SKM-1 (cell line): ENCODE results near the gene APCDD1L.
"Not testable (repeated sequence)": the region's sequence is repeated elsewhere in the genome, so short reads cannot be mapped to it uniquely, and the experiment has no call there.

ENCODE experiments used
- DNase-seq: peaks from one replicate; lab custom pipeline; 2025; ENCODE audit not compliant: unreplicated experiment; lab: John Stamatoyannopoulos, UW

The APCDD1L gene

DNA sequence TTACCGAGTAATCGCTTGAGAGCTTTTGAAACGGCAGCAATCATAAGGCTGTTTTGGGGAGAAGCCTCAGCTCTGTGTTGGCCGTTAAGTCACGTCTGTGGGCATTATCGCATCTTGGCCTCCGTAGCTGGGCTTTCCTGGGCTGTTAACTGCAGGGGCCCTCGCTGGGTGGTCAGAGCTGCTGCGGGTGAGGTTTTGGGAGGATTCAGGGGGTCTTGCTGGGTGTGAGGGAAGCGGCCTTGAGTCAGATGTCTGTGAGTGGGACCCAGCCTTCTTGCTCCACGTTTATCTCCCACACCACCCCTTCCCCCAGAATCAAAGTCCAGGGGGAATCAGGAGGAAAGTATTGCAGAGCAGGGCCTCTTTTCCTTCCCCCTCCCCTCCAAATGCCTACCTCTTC is 3.2 kb upstream of the APCDD1L start:
- DNase-seq, result no peak

DNA sequence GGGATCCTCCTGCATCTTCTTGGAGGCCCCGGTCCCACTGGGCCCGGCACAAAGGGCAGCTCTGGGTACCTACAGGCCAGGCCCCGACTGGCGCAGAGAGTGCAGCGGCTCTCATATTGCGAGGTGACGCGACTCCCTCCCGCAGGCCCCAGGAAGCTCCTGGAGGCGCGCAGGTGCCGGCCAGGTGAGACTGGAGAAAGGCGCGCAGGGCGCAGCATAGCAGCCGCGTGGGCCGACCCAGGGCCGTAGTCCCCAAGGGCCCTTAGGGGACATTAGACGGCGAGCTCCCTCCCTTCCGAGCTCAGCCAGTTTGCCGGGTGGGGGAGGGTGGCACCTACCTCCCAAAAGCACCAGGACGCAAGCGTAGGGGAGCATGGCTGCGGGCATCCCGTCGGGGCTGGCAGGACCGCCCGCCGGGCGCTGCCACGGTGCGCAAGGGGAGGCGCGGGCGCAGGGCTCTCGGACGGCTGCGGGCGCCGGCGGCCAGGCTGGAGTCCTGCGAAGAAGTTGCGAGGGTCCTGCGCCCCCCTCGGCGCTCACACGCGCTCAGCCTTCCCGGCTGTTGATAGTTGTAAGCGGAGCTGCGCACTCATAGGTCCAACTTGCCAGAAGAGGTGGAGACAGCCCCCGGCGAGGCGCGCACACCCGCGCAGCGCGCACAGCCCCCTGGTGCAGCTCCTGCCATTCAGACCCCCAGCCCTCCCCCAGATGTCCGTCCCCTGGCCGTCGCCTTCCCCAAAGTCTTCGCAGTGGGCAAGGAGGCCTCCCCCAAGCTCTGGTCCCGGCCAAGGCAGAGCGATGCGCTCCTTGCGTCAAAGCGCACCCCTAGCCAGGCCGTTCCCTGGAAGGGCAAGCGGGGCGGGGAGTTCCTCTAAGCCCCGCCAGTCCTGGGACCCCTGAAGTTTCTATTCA is 622 bp downstream of the APCDD1L start:
- no peak for DNase-seq

DNA sequence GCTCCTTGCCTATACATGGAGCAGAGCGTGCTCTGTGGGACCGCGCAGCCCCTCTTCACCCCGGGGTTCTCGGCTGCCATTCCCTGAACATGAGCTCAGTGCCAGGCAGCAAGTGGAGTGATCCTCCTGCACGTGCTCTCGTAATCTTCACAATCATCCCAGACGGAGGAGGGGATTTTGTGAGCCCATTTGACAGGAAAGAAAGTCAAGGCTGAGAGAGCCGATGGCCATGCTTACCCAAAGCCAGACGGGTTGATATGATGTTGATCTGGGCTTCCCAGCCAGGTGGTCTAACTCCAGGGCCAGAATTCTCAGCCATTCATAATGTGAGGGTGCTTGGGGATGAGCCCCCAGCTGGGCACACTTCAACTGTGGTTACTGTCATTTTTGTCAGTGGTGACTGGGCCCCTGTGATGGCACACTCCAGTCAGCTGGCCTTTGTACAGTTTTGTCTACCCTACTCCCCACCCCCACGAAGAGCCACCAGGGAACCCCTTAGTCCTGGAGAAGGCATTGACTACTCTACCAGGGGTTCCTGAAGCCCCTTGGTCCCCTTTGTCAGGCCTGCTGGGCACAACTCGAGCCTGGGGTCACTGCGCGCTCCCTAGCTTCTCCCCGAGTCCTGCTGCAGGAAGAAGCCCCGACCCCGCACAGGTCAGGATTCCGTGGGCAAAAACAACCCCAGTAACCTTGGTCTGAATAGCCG is 1.5 kb downstream of the APCDD1L start:
- no peak for DNase-seq

DNA sequence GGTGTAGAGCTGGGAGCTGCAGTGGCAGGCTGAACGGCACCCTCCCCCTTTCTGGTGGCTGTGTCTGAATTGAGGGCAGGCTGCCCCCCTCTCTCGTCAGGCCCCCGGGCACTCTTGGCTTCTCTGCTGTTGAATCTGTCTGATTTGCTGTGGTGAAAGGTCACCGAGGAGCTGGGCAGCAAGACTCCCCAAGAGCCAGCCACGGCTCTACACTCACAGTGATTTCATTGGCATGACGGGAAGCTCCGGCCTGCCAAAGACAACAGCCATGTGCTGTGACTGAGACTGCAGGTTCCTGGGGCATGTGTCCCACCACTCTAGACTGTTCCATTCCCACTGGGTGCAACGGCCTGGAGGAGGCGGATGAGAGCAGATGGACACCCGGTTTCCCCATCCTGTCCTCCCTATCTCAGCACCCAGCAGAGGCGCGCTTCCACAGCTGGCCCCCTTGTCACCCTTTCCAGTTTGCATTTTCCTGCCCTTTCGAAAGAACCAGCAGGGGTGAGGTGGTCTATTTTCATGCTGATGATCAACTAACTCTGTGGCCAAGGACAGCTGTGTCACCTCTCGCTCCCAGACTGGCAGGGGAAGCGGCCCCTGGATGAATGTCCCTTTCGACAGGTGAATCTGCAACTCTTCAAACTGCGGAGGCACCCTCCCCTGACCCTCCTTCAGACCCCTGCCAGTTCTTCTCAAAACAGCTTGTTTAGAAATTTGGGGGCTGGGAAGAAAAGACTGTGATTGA is 2.2 kb downstream of the APCDD1L start:
- no peak for DNase-seq

DNA sequence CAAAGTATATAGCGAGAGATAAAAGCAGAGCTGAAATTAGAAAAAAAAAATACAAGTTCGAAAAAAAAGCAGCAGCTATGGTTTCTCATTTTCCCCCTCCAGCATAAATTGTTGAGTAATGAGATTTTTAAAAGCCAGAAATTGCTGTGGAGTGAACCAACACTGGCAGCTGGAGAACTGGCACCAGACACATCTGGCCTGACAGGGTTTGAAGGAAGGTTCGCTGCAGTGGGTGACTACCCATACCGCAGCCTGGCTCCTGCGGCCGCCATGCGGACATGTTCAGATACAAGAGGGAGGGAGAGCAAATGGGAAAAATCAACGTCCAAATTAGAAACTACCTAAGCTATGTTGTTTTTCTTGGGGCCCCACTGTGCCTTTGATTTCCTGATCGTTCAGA is 3.3 kb downstream of the APCDD1L start:
- DNase-seq, result no peak

DNA sequence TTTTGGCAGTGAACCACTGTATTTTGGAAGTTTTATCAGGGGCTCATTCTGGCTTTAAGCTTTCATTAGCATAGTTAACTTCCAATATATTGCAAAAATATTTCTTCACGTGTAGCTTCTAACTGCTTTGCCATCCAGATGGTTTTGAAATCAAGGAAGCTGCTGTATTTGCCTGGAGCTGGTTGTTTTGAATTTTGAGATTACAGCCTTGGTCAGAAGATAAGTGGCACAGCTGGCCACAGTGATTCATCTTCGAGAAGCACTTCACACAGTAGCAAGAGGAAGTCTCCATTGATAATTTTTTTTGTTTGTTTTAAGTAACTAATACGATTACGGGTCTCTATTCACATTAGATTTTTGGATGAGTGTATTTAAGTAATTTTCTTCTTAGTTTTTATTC is 3.8 kb downstream of the APCDD1L start:
- DNase-seq, result no peak

DNA sequence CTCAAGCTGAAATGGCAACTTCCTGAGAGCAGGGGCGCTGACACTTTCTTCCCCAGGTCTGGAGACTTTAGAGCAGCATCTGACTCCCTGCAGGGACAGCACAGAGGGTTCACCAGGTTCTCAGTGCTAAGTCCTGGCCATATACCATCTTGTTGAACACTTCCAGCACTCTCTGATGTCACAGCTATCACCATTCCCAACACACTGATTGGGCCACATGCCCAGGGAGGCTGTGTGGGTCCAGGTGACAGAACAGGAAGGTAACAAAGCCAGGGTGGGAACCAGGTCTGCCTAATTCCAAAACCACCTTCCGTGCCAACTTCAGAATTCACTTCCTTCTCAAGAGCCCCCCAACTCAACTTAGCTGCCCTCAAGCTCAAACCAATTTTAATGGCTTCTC is 4.3 kb downstream of the APCDD1L start:
- no peak for DNase-seq

DNA sequence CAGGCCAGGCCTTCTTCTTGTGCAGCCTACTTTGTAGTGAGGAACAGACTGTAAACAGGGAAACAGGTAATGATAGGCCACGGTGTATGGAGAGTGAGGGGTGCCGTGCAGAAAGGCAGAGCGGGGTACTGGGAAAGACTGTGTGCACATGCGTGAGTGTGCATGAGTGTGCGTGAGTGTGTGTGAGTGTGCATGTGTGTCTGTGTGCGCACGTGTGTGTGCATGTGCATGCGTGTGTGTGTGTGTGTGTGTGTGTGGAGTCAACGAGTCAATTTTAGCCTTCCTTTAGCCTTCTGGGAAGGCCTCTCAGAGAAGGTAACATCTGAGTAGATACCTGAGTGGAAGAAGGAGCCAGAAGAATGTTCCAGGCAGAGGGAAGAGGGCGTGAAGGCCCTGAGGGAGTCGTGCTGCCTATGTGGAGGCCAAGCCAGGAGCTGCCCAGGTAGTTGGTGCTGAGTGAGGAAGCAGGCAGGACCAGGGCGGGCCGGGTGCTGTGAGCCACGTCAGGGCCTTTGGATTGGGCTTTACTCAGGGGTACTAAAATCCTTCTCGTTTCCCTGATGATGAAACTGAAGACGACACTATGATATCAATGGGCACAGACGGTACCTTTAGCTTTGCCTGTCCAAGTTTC is 6.3 kb downstream of the APCDD1L start:
- no peak for DNase-seq

DNA sequence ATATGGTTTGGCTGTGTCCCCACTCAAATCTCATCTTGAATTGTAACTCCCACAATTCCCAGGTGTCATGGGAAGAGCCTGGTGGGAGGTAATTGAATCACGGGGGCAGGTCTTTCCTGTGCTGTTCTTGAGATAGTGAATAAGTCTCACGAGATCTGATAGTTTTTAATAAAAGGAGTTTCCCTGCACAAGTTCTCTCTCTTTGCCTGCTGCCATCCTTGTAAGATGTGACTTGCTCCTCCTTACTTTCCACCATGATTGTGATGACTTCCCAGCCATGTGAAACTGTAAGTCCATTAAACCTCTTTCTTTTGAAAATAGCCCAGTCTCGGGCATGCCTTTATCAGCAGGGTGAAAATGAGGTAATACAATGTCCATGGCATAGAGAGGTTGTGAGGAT is 8.2 kb downstream of the APCDD1L start:
- DNase-seq, result not testable (repeated sequence)

DNA sequence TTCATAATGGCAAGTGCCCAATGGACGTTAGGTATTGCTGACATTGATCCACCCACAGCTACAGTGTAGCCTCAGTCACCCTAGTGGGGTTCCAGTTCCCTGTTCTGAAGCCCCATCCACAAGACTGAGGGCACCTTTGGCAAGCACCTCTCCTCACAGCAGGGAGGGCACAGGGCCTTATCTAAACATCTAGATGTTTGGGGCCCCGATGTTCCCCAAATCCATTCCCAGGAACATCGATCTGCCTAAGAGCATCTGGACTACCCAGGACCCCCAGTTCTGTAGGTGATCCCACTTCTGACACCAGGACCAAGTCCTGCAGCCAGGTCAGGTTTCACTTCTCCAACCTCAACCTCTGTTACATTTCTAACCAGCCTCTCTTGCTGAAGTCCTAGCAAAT is 10.6 kb downstream of the APCDD1L start:
- no peak for DNase-seq

DNA sequence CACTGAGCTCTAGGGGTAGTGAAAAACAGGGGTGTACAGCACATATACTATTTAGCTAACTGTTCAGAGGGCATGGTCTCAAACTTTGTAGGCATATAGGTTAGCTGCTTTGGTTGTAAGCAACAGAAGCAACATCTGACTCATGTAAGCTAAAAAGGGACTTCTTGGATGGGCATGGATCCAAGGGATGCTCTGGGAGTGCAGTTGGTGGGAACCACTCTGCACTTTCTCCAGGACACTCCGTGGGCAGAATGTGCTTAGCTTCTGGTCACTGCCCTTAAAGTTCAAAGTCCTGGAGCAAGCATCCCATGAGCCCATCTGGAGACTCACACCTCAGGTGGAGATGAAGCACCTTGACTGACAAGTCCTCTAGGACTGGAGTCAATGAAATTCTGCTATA is 11.5 kb downstream of the APCDD1L start:
- no peak for DNase-seq

DNA sequence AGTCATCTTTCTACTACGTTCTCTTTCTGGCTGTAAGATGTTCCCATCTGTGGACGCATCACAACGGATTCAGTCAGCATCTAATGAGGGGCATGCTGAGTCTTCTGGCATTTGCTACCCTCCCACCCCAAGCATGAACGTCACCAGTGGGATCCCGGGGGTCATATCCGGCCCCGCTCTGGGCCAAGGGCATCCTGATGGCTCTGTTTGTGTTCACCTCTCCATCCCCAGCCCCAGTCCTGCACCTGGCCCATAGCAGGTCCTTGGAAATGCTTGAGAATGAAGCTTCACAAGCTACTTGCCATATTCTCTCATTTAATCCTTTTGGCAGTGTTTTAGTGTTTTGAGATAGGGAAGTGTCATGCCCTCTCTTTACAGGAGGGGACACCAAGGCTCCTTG is 14.9 kb downstream of the APCDD1L start:
- DNase-seq, result no peak

DNA sequence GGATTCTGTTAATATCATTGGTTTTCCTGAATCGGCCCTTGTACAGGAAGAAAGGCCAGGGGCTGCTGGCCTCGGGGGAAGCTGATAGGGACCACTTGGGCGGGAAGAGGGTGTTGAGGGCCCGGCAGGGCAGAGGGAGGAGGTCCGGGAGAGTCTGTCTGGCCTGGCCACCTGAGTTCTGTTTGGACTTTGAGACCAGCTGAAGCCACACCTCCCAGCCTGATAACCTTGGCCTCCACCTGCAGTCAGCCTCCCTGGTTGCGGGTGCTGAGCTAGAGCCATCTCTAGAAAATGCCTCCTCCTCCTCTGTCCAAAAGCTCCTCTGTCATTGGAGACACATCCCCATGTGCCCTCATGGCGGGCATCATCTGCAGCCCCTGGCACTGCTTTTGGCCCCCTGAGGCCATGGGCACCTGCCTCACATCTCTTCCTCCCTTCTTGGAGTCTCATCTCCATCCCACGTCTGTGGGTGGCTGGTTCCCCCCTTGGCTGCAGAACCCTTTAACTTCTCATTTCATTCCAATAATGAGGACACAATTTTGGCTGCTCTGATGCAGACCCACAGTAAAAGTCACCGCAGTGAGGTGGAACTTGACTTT is 16.6 kb downstream of the APCDD1L start:
- DNase-seq, result no peak

DNA sequence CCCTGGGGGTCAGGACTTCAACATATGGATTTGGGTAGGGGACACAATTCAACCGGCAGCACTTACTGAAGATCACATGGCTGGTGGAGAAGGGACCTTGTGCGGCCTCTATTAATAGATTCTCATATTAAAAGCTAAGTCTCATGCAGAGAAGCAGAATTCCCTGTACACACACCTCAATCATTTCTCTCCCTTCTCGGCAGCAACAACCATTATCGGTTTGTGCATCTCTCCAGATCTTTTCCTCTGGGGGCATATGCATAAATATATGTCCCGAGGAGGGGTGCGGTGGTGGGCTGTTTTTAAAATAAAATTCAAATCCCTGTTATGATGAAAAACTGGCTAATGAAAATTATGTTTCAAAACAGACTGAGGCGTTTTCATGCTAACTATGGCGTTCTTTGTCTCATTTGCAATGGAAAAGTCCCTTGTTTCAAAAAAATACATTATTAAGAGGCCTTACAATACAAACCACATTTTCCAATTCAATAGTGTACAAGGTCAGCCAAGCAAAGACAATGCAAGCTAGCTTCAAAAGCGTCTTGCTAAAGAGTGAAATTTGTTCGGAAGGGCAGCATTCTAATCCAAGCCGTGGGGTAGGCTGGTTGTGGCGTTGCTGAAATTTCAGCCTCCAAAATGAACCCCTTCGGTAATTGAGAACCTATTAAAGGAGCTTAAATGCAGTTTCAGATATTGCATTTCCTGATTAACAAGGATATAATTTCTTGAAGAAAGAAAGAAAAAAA is 17.3 kb downstream of the APCDD1L start:
- DNase-seq, result no peak

DNA sequence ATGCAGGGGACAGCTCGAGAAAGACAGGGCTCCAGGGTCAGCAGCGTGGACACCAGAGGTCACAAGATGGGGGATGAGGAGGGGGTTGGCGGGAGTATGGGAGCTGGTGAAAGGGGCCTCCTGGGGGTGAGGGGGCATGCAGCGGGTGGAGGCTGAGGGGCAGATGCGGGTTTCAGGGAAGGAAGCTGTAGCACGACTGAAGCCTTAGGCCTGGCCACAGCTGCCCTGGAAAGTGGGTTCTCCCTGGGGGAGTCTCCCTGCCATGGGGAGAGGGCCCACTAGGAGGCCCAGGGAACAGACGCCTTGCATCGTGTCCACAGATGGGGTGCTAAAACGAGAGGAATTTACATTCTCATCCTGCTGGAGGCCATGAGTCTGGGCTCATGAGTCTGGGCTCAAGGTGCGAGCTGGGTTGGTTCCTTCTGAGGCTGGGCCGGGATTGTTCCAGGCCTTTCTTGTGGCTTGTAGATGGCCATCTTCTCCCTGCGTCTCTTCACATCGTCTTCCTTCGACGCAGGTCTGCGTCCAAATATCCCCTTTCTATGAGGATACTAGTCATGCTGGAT is 18.0 kb downstream of the APCDD1L start:
- DNase-seq, result no peak

DNA sequence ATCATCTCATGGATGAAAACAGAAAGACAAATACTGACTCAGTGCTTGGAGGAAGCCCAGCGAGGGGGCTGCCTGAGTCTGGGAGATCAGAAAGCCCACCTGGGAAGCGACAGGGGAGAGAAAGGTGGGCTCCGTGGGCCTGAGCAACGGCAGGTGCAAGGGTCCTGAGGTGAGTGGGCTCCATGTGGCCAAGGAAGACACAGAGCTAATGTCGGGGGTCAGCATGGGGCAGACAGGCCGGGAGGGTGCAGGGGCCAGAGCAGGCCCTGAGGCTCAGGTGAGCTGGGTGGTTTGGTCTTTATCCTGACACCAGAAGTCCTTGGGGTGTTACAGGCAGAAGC is 18.8 kb downstream of the APCDD1L start:
- no peak for DNase-seq

DNA sequence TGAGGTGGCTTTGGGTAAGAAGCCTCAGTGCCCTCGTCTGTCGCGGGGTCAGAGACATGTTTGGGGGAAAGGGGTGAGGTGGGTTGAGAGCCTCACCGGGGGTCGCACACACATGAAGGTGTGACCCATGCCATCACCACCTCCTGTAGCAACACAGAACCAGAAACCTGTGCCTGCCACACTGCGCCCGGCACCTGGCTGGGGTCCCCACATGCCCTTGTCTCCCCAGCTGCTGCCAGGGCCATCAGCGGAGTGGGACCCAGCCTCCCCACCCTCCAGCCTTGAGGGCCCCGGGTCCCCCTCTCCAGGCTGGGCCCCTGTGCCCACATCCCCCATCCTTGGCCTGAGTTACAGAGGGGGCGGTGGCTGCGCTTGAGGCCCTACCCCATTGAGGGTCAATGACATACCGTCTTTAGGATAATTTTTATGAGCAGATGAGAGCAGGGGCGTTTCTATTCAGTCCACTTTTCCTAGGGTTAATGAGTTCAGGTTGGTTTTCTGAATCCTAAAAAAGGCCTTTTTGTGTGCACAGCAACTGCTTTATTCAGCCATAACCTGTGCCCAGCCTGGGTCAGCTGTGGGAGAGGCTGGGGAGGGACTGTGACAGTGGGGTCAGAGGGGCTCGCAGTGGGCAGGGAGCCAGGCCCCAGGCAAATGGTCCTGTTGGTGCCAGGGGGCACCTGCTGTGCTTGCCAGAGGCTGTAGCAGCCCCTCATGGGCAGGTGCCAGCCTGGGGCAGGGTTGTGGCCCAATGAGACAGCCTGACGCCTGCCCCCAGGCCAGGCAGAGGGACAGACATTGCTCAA is 19.4 kb downstream of the APCDD1L start:
- no peak for DNase-seq

DNA sequence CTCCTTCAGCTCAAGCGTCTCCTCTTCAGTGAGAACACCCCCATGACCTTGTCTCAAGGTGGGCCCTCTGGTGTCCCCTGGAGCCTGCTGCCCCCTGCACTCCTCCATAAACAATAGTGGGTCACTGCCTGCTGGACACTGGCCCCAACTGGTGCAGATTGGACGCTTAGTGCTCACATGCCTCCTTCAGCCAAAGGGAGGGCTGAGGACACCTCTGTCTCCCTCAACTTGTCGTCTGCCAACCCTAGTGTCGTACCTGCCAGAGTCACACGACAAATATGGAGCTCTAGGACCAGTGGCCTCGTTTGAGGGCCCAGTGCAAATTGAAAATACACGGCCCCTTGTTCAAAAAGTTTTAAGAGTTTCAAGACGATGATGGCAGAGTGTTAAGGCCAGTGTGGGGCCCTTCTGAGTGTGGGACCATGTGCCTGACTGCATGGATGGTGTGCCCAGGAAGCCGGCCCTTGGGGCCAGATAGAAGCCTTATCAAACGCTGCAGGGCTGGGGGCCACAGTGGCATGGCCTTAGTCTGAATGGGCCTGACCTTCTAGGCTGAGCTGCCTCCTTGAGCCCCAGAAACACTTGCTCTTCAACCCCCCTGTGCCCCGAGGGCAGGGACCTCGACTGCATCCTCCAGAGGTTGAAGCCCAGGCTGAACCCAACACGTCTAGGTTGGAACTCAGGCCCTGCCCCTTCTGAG is 20.1 kb downstream of the APCDD1L start:
- no peak for DNase-seq
